Mammary epithelial cell (primary cell): Measurements from ENCODE around the gene RNF7.

Source experiments
- CTCF ChIP-seq, 2 donors: IDR thresholded peaks in 1 of 2; conservative IDR thresholded peaks in 1 of 2; 2 replicates each; pipeline ENCODE4 v1.5.1; 2011 to 2012; ENCODE audit warnings: inconsistent platforms in 2 of 2, low read length in 2 of 2, mild to moderate bottlenecking in 2 of 2, control low read depth in 1 of 2, low read depth in 1 of 2; ENCODE audit not compliant: insufficient read depth in 1 of 2; ENCODE audit errors: extremely low read depth in 1 of 2
- EZH2 ChIP-seq: IDR thresholded peaks from 2 replicates; pipeline ENCODE4 v1.6.1; 2012; ENCODE audit warnings: low read length, inconsistent platforms, borderline replicate concordance

- TF ChIP-seq CTCF (conservative IDR thresholded peaks at IDR 0.05 in 1 of 2, IDR thresholded peaks at IDR 0.05 in 1 of 2; ENCODE audit: extremely low read depth in 1 of 2, insufficient read depth in 1 of 2, low read depth in 1 of 2, low read length in 2 of 2) (no peak), EZH2 (no peak)
Observed at GRCh38 chr3:141779667-141780066, 41.6 kb downstream of the RNF7 start.
